ENCODE data around the gene ZNF205. TPM values are rescaled to one million over a fixed set of nuclear protein-coding genes. Genes with fewer than 3 reads are reported as not detected.

The ZNF205 gene
- 14.7 and 16.0 TPM in 2 replicates for total RNA-seq

GRCh38 chr16:3112058-3112880 is at the start of gene ZNF205:
Gene ZNF205, plus strand, starts transcription at chr16:3112586. Its CDS starts 845 bp downstream, at chr16:3113431.

DNA sequence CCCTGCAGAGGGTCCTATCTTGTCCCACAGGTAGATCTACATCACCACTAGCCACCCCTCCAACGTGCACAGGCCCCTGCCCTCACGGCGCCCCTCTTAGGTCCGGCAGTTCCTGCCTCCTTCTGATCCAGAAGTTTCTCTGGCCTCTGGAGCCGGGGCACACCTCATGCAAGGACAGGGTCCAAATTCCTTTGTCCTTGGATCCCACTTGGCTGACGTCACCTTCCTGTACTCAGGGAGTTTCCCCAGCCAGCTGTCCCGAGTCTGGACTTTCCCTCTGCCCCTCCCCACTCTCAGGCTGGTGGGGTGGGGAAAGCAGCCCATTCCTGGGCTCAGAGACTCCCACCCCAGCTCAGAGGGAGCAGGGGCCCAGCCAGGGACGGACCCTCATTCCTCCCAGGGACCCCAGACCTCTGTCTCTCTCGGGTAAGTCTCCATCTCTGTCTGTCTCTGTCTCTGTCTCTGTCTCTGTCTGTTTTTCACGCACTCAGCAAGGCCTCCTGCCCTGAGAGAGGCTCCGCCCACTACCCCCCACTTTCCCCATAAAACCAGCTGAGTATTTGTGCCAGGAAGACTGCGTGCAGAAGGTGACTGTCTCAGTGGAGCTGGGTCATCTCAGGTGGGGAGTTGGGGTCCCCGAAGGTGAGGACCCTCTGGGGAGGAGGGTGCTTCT is 47.2 kb upstream of the ZNF205 start, which contains the start of gene IL32:
TSS of gene IL32 (plus strand) at position 572 of the 673 bp plus-strand sequence. CDS start 172 bp downstream, outside the sequence.

DNA sequence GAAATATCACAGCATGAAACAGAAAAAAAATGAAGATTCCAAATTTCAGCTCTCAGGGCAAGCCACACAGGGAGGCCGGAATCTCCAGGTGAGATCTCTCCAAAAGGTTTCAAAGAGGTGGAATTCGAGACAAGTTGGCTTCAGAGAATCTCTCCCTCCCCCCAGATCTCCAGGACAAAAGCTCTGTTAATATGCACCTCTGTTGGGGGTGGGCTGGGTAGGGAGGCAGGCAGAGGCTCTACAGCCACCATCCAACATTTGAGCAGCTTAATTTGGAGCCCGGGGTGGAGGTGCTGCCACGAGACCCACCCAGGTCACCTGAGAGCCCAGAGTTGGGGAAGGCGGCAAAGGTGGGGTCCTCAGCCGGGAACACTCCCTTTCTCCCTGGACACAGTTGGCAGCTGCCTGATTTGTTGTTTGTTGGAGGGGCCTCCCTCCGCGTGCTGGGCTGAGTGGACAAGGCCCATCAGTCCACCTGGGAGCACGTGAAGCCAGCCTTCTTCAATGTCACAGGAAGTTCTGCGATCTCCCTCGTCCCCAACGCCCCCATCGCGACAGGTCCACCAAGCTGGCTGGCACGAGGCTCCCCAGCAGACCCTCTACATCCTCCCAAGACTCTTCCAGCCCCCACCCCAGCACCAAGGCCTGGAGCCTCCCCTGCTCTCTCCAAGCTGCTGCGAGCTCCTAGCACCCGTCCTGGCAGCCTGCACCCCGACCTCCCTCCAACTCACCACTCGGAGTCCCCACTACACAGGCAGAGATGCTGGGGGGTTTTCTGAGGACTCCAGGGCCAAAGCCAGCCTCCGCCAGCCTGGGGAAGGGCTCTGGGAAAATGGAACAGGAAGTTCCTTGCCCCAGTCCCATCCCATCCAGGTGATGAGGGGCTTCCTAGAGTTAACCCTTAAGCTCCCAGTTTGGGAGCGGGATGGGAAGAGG is 13.7 kb upstream of the ZNF205 start, which contains the start of gene ZSCAN10:
TSS of gene ZSCAN10 (minus strand) at position 836 of the 936 bp plus-strand sequence. CDS start 6,357 bp downstream, outside the sequence.

GRCh38 chr16:3134338-3135125 is 22.1 kb downstream of the ZNF205 start, which contains the start of gene ZNF213:
Gene ZNF213, plus strand, starts transcription at chr16:3135029. Its CDS starts 2,252 bp downstream, at chr16:3137281.

Other genes with a start within 250 kb of the ZNF205 start
- gene FLYWCH2, start 229.4 kb upstream of the ZNF205 start, total RNA-seq: 50.6 and 67.3 TPM in 2 replicates
- 41.5 and 51.1 TPM in 2 replicates for gene FLYWCH1, start 200.7 kb upstream of the ZNF205 start, total RNA-seq
- gene KREMEN2, start 148.3 kb upstream of the ZNF205 start, total RNA-seq: not detected in 2 replicates
- 23.8 and 24.1 TPM in 2 replicates for gene PAQR4, start 143.2 kb upstream of the ZNF205 start, total RNA-seq
- gene PKMYT1, start 132.1 kb upstream of the ZNF205 start, total RNA-seq: 28.1 and 31.3 TPM in 2 replicates
- not detected in 2 replicates for gene CLDN9, start 99.7 kb upstream of the ZNF205 start, total RNA-seq
- gene CLDN6, start 94.4 kb upstream of the ZNF205 start, total RNA-seq: 0.15 TPM in 1 of 2 replicates, not detected in the other
- 174 and 225 TPM in 2 replicates for gene TNFRSF12A, start 92.2 kb upstream of the ZNF205 start, total RNA-seq
- gene HCFC1R1, start 88.6 kb upstream of the ZNF205 start, total RNA-seq: 18.6 and 24.1 TPM in 2 replicates
- 30.9 and 37.2 TPM in 2 replicates for gene THOC6, start 88.6 kb upstream of the ZNF205 start, total RNA-seq
- not detected in 2 replicates for gene BICDL2, start 75.6 kb upstream of the ZNF205 start, total RNA-seq
- gene MMP25, start 66.0 kb upstream of the ZNF205 start, total RNA-seq: under 0.01 and 0.15 TPM in 2 replicates
- 824 and 885 TPM in 2 replicates for gene IL32, start 46.9 kb upstream of the ZNF205 start, total RNA-seq
- gene ZSCAN10, start 13.3 kb upstream of the ZNF205 start, total RNA-seq: not detected in 2 replicates
- 4.8 and 4.9 TPM in 2 replicates for gene ZNF213, start 22.4 kb downstream of the ZNF205 start, total RNA-seq
- gene OR1F1, start 75.6 kb downstream of the ZNF205 start, total RNA-seq: 0.13 and 1.9 TPM in 2 replicates
- 5.8 and 6.4 TPM in 2 replicates for gene ZNF200, start 122.6 kb downstream of the ZNF205 start, total RNA-seq
- gene MEFV, start 144.0 kb downstream of the ZNF205 start, total RNA-seq: not detected in 2 replicates
- 23.6 and 27.9 TPM in 2 replicates for gene ZNF263, start 170.9 kb downstream of the ZNF205 start, total RNA-seq
- gene TIGD7, start 192.8 kb downstream of the ZNF205 start, total RNA-seq: 0.73 and 1.5 TPM in 2 replicates
- gene ZNF75A, start 192.9 kb downstream of the ZNF205 start, total RNA-seq: 9.8 and 10.7 TPM in 2 replicates
- not detected in 2 replicates for gene OR2C1, start 243.3 kb downstream of the ZNF205 start, total RNA-seq